ENCODE results near the gene CSF3. TPM values are rescaled to one million over a fixed set of nuclear protein-coding genes. Genes with fewer than 3 reads are reported as not detected.
A peak's percentile ranks its signal among the peaks of the same experiment; 100 is the strongest.

CSF3 gene
- total RNA-seq, 2 donors from 2014 or later = not detected

DNA sequence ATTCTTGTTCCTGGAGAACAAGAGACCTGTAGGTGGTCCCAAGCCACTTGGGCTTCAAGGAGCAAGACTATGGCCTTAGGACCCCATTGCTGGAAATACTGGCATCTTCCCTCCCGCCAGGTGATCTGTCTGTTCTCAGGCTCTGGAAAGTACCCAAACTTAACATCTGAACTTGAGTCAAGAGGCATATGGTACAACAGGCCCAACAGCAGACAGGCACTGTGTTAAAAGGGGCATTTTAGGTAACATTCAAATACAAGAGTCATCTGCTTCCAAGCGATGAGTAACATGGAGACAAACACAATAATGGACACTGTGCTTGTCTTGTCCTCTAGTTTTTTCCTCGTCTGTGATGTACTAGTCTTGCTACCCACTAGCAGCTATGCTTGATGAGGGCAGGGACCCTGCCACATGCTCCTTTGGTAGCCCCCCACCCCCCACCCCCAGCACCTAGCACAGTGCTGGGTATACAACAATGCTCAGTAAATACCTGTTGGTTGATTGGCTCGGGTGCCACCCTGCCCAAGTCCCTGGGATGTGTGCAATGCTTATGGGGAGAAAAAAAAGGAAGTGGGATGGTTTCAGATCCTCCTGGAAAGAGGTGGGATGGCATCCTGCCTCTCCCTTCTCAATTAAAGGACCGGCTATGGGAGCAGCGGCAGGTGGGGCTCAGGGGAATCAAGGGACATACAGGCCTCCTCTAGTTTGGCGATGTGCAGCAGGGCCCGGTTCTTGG lies 19.4 kb downstream of the CSF3 start:
- Mint-ChIP-seq H3K27ac (no peak overlapping the region), H3K36me3 (ENCODE audit: low read depth) (peaks cover 4% of the 10 kb centered on the region), H3K4me1 (peaks cover 9% of the 10 kb centered on the region), H3K4me3 (no peak overlapping the region), H3K27me3 (no peaks in the 10 kb centered on the region)
- no peaks in the 10 kb centered on the region for H3K9me3 ChIP-seq (ENCODE audit: control insufficient read depth, low read length, poor library complexity, severe bottlenecking)
- ATAC-seq (no peak), DNase-seq (no peak)

DNA sequence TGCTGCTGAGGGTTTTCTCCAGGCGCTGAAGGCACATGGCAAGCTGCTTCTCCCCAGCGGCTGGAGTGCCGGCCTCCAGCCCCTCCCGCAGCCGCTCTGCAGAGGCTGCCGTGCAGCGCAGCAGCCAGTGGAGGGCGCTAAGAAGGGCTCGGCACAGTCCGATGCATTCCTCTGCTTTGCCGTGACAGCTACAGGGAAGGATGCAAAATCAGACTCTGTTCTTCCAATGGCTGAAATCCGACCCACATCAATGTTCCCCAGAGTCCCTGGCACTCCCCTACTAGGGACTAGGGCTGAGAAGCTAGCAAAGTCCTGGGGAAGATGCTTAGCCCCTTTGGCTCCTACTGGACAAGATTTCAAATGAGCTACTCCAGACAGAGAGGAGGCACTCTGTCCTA lies 19.9 kb downstream of the CSF3 start:
- Mint-ChIP-seq H3K27me3 (no peaks in the 10 kb centered on the region), H3K36me3 (ENCODE audit: low read depth) (peaks cover 2% of the 10 kb centered on the region), H3K27ac (no peak overlapping the region), H3K4me1 (peaks cover 9% of the 10 kb centered on the region), H3K4me3 (no peak overlapping the region)
- H3K9me3 ChIP-seq (ENCODE audit: control insufficient read depth, low read length, poor library complexity, severe bottlenecking) = no peaks in the 10 kb centered on the region
- no peak for DNase-seq
- no peak for ATAC-seq

DNA sequence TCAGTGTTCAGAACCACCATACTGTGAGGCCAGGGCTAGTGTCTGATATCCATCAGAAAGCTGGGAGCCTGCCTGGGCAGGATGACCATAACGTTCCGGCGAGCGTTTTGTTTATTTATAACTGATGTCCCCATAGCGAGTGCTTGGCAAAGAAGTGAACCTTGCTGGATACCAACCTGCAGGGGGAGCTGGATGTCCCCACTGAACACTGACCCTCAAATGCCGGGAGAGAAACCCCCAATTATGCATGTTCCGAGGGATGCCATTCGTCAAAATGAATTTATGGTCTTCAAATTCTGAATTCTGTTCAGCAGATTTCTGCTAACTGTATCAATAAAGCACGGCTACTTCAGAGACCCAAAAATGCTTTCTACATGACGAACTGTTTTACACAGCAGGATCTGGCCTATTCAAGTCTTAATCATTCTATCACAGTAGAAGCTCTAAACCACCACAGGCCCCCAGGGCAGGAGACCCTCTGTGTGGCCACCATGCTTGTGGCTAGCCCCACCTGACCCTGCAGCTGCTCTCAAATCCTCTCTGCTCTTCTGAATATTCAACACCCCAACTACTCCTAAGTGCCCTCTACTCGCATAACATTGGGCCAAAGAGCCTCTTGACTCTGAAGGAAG lies 23.8 kb downstream of the CSF3 start:
- no peaks in the 10 kb centered on the region for H3K27me3 Mint-ChIP-seq
- H3K4me1 Mint-ChIP-seq = peaks cover 15% of the 10 kb centered on the region
- DNase-seq (no peak), ATAC-seq (no peak)
- no peak overlapping the region for H3K27ac Mint-ChIP-seq
- H3K9me3 ChIP-seq (ENCODE audit: control insufficient read depth, low read length, poor library complexity, severe bottlenecking) = no peaks in the 10 kb centered on the region
- H3K4me3 Mint-ChIP-seq = no peak overlapping the region
- peaks cover 3% of the 10 kb centered on the region for H3K36me3 Mint-ChIP-seq (ENCODE audit: low read depth)

DNA sequence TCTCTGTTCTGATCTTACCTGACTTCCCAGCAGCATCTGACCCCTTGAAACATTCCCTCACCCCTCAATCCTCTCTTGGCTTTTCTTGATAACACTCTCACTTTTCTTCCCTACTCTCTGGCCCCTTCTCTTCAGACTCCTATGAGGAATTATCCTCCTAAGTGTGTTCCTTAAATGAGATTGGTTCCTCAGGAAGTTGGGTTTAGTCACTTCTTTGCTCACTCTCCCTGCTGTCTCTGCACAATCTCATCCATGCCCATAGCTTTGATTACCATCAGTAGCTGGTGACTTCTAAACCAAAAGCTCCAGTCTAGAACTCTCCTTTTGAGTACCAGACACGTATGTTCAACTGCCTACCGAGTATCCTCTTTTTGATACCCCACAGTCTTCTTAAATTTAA lies 26.0 kb downstream of the CSF3 start:
- peaks cover 13% of the 10 kb centered on the region for H3K4me1 Mint-ChIP-seq
- ATAC-seq (no peak), DNase-seq (no peak)
- H3K36me3 Mint-ChIP-seq (ENCODE audit: low read depth) = peaks cover 3% of the 10 kb centered on the region
- H3K4me3 Mint-ChIP-seq = no peak overlapping the region
- H3K27me3 Mint-ChIP-seq = no peaks in the 10 kb centered on the region
- no peaks in the 10 kb centered on the region for H3K9me3 ChIP-seq (ENCODE audit: control insufficient read depth, low read length, poor library complexity, severe bottlenecking)
- no peak overlapping the region for H3K27ac Mint-ChIP-seq

DNA sequence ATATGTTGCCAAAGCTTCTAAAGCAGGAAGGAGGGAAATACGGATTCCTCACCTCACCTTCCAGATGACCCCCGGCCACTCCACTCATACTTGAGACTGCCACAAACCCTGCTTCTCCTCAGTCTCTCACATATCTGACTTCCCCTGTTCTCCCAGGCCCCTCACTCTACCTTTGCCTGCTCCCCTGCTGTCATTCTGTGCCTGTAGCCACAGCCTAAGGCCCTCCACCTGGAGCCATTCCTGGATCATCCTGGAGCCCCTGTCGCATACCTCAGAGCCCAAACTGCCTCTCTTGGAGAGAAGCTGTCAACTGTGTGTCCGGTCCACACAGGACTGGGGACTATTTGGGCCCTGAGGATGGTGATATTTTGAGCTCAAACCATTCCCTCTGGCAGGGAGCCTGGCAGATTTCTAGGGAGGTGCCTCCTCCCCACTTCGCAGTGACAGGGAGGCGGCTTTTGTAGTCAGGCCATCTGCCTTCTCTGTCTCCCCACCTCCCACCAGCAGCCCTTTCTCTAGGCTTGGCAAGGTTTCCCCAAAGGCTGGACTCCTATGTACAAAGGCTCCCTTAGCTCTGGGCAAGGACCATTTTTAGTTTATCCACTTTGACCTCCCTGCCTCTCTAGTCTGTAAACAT lies 41.3 kb downstream of the CSF3 start:
- Mint-ChIP-seq H3K4me3 (no peak overlapping the region), H3K36me3 (ENCODE audit: low read depth) (peaks cover 2% of the 10 kb centered on the region), H3K4me1 (peaks cover 12% of the 10 kb centered on the region), H3K27ac (no peak overlapping the region), H3K27me3 (peaks cover 8% of the 10 kb centered on the region)
- DNase-seq = no peak
- no peak for ATAC-seq
- no peaks in the 10 kb centered on the region for H3K9me3 ChIP-seq (ENCODE audit: control insufficient read depth, low read length, poor library complexity, severe bottlenecking)

DNA sequence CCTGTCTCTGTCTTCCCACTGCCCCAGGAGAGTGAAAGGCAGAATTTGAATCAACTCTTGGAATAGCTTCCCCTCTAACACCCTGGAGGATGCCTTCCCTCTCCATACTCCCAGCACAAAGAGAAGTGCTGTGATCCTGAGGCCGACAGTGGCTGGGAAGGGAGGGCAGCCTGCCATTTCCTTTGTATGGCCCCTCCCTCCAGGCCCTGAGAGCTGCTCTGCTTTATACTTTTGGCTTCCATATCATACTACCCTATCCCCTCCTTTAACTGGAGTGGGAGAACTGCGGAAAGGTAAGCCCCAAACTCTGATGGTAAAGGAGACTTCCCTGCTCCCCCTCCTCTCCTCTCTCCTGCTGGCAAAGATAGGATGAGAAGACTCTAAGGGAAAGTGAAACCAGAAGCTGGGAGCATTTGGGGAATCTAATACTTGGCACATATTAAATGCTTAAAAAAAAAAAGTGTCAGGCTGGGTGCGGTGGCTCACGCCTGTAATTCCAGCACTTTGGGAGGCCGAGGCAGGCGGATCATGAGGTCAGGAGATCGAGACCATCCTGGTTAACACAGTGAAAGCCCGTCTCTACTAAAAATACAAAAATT lies 43.0 kb downstream of the CSF3 start:
- DNase-seq = no peak
- ATAC-seq = no peak
- no peaks in the 10 kb centered on the region for H3K9me3 ChIP-seq (ENCODE audit: control insufficient read depth, low read length, poor library complexity, severe bottlenecking)
- no peak overlapping the region for H3K4me3 Mint-ChIP-seq
- H3K27me3 Mint-ChIP-seq = peaks cover 8% of the 10 kb centered on the region
- H3K4me1 Mint-ChIP-seq = peaks cover 20% of the 10 kb centered on the region
- peaks cover 2% of the 10 kb centered on the region for H3K36me3 Mint-ChIP-seq (ENCODE audit: low read depth)
- peak overlapping the region; percentile 14 for H3K27ac Mint-ChIP-seq

DNA sequence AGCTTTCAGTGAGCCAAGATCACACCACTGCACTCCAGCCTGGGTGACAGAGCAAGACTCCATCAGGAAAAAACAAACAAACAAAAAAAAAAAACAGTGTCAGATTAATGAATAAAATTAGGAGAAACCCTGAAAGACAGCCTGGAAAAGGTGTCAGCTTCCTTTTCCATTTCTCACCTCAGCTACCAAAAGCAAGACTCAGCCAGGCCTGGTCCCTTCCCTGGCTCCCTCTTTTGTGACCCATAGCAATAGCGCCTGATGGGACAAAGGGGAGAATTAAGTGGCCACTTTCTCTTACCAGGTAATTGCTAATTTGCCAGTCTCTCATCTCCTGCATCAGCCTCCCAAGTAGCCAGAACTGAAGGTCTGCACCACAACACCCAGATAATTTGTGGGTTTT lies 43.6 kb downstream of the CSF3 start:
- H3K27ac Mint-ChIP-seq = no peak overlapping the region
- H3K4me1 Mint-ChIP-seq = peaks cover 21% of the 10 kb centered on the region
- peaks cover 8% of the 10 kb centered on the region for H3K27me3 Mint-ChIP-seq
- ATAC-seq (no peak), DNase-seq (no peak)
- H3K9me3 ChIP-seq (ENCODE audit: control insufficient read depth, low read length, poor library complexity, severe bottlenecking) = no peaks in the 10 kb centered on the region
- H3K4me3 Mint-ChIP-seq = no peak overlapping the region
- H3K36me3 Mint-ChIP-seq (ENCODE audit: low read depth) = peaks cover 2% of the 10 kb centered on the region

DNA sequence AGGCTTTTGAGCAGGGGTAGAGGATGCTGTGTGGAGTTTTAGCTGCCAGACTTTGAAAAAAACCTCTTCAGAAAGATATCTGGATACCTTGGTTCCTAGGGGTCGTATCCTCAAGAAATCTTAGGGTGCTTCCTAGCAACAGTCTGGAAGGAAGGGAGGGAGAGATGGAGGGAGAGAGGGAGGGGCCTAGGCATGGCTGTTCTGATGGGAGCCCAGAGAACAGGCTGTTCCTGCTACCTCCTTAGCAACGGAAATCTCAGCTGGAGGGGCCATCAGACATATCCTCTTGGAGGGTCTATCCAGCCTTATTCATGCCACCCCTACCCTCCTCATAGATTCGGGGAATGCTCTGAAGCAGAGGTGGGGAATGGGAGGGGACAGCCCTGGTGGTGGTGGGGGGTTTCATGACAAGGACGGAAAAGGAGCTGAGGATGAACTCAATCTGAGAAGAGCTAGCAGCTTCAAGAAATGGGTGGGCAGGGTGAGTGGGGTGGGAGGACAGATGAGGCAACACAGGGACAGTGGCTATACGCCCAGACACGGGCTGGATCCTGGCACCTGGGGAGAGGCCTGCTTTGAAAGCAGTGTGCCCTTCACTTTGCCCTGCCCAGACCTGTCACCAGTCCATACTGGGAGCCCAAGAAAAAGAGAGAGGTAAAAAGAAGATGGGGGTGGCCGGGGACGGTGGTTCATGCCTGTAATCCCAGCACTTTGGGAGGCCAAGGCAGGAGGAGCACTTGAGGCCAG lies 44.7 kb downstream of the CSF3 start:
- no peak overlapping the region for H3K27ac Mint-ChIP-seq
- no peaks in the 10 kb centered on the region for H3K9me3 ChIP-seq (ENCODE audit: control insufficient read depth, low read length, poor library complexity, severe bottlenecking)
- DNase-seq = no peak
- peaks cover 8% of the 10 kb centered on the region for H3K27me3 Mint-ChIP-seq
- no peak overlapping the region for H3K4me3 Mint-ChIP-seq
- peaks cover 23% of the 10 kb centered on the region for H3K4me1 Mint-ChIP-seq
- no peak for ATAC-seq
- no peaks in the 10 kb centered on the region for H3K36me3 Mint-ChIP-seq (ENCODE audit: low read depth)

DNA sequence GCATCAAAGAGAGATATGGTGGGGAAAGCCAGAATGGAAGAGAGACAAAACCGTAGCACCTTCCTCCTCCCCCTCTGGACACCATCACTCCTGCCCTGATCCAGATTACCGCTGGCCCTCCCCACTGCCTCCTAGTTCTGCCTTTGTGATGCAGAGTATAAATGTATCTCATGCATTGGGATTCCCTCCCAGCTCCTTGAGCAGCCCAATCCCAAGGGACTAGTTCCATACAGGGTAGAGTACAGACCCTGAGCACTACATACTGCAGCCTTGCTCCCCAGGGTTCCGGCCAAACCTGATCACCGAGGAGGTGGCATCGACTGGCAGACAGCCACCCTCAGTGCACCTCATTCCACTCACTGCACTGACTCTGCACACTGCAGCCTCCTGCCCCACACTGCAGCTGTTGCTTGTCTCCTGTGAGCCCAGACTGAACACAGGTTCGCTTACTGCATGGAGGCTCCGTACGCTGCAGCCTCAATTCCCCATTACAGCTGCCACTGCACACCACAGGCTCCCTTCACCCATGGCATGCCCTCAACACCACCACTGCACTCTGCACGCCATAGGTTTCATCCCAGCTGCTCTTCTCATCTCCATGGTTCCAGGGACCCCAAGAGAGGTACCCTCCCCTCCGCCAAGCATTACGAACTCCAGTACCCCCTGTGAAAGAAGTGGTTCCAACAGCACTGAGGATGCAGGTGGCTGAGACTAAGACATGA lies 45.8 kb downstream of the CSF3 start:
- Mint-ChIP-seq H3K4me1 (peaks cover 31% of the 10 kb centered on the region), H3K27me3 (peaks cover 8% of the 10 kb centered on the region), H3K27ac (no peak overlapping the region), H3K36me3 (ENCODE audit: low read depth) (no peaks in the 10 kb centered on the region), H3K4me3 (peak overlapping the region; percentile 89)
- ATAC-seq = no peak
- DNase-seq = no peak
- no peaks in the 10 kb centered on the region for H3K9me3 ChIP-seq (ENCODE audit: control insufficient read depth, low read length, poor library complexity, severe bottlenecking)

DNA sequence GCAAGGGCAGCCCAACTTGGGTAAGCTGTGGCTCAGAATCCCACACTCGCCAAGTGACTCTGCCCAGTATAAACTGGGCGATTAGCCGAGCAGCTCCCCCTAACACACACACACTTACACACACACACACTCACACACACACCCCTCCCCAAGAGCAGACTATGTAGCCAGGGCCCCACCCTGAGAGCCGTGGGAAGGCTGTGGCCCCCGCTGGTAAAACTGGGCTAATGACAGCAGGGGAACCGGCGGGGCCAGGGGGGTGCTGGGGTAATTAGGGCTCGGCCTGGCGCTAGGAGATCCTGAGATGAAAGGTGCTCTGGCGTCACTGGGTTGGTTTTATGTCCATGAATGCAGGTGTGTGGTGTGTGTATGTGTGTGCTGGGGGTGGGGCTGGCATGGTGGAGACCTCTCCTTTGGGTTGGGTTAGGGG lies 46.4 kb downstream of the CSF3 start:
- peaks cover 8% of the 10 kb centered on the region for H3K27me3 Mint-ChIP-seq
- no peaks in the 10 kb centered on the region for H3K9me3 ChIP-seq (ENCODE audit: control insufficient read depth, low read length, poor library complexity, severe bottlenecking)
- H3K36me3 Mint-ChIP-seq (ENCODE audit: low read depth) = no peaks in the 10 kb centered on the region
- DNase-seq = no peak
- peak overlapping the region; percentile 92 for H3K27ac Mint-ChIP-seq
- peak overlapping the region; percentile 89 for H3K4me3 Mint-ChIP-seq
- no peak for ATAC-seq
- H3K4me1 Mint-ChIP-seq = peaks cover 33% of the 10 kb centered on the region

DNA sequence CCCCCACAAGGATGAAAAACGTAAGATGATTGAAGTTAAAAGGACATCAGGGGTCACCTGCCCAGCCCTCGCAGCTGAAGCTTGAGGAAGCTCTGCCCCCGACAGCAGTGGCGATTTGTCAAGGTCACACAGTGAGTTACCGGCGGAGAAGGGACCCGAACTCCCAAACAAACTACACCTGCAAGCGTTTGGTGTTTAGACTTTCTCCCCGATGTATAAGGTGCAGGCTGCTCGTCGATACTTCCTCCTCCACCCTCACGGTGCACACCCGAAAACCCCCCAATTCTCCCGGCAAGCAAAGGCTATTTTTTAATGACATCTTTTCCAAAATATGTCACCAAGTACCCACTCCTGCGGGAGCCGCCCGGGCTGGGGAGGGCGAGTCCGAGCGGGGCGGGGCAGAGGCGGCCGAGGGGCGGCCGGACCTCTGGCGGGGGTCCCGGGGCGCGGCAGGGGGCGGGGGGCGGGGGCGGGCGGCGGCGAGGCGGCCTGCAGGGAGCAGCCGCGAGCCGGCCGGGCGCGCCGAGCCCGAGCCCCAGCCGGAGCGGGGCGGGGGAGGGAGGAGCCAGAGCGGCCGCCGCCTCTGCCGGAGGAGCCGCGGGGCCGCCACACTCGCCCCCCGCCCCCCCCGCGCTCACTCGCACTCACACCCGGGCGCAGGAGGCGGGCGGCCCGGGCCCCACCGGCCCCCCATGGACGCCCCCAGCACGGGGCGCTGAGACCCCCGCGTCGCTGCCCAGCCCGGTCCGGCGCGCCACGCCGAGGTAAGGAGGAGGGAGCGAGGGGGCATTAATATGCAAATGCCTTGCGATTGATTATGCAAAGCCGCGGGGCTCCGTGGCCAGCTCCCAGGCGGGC lies 47.3 kb downstream of the CSF3 start, which contains the start of gene THRA:
TSS of gene THRA (plus strand) at position 637 of the 858 bp plus-strand sequence. CDS start 11,524 bp downstream, outside the sequence.
- H3K27me3 Mint-ChIP-seq = peaks cover 8% of the 10 kb centered on the region
- H3K9me3 ChIP-seq (ENCODE audit: control insufficient read depth, low read length, poor library complexity, severe bottlenecking) = no peaks in the 10 kb centered on the region
- H3K4me3 Mint-ChIP-seq = peak within 1 kb of the TSS; percentile 92
- DNase-seq (peak; percentile 62 to 76 (median 69)), ATAC-seq (peak; percentile 93)
- no peaks in the 10 kb centered on the region for H3K36me3 Mint-ChIP-seq (ENCODE audit: low read depth)
- peaks cover 38% of the 10 kb centered on the region for H3K4me1 Mint-ChIP-seq
- H3K27ac Mint-ChIP-seq = peak within 1 kb of the TSS; percentile 92
